ENCODE results near the gene C15orf40.
"Not testable (repeated sequence)": the region's sequence is repeated elsewhere in the genome, so short reads cannot be mapped to it uniquely, and the experiment has no call there.

C15orf40 gene

GRCh38 chr15:82950746-82951370 lies 60.6 kb downstream of the C15orf40 start:
- FAIRE-seq = no peak

GRCh38 chr15:82950295-82950694 lies 61.1 kb downstream of the C15orf40 start:
- FAIRE-seq = no peak

- no peak for FAIRE-seq
These were observed 65.2 kb downstream of the C15orf40 start for GRCh38 chr15:82946155-82946701.

- no peak for FAIRE-seq
These were observed 66.1 kb downstream of the C15orf40 start for GRCh38 chr15:82945326-82945725.

GRCh38 chr15:82944821-82945220 lies 66.6 kb downstream of the C15orf40 start:
- FAIRE-seq = no peak

- FAIRE-seq = no peak
These were observed 67.4 kb downstream of the C15orf40 start for GRCh38 chr15:82944056-82944455.

GRCh38 chr15:82943176-82943575 lies 68.3 kb downstream of the C15orf40 start:
- FAIRE-seq = no peak

GRCh38 chr15:82942691-82943090 lies 68.7 kb downstream of the C15orf40 start:
- no peak for FAIRE-seq

GRCh38 chr15:82939678-82940077 lies 71.8 kb downstream of the C15orf40 start:
- FAIRE-seq = not testable (repeated sequence)
